ENCODE measurements around the gene ENTPD2. TPM values are rescaled to one million over a fixed set of nuclear protein-coding genes. Genes with fewer than 3 reads are reported as not detected.

The ENTPD2 gene
- total RNA-seq, 1 donor from 2014 or later = not detected

- no peak for DNase-seq (ENCODE audit: extremely low read depth, low read depth, low spot score)
Observed at GRCh38 chr9:137080260-137081122, 26.6 kb upstream of the ENTPD2 start.

DNA sequence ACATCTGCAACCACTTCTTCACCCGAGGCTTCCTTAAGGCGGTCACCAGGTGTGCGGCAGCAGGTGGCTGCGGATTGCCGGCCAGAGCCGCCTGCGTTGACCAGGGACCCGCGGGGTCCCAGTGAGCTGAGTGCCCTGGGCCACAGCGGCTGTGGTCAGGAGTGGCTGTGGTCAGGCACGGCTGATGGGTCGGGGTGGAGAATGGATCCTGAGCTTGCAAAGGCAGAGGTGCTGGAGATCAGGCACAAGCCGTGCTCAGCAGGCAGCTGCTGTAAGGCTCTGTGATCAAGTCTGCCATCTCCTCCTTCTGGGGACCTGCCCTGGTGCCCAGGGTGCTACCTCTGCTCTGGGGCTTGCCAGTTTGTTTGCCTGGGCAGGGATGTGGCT lies 25.5 kb upstream of the ENTPD2 start:
- DNase-seq (ENCODE audit: extremely low read depth, low read depth, low spot score) = no peak

GRCh38 chr9:137078701-137079400 lies 25.0 kb upstream of the ENTPD2 start:
- no peak for DNase-seq (ENCODE audit: extremely low read depth, low read depth, low spot score)

DNA sequence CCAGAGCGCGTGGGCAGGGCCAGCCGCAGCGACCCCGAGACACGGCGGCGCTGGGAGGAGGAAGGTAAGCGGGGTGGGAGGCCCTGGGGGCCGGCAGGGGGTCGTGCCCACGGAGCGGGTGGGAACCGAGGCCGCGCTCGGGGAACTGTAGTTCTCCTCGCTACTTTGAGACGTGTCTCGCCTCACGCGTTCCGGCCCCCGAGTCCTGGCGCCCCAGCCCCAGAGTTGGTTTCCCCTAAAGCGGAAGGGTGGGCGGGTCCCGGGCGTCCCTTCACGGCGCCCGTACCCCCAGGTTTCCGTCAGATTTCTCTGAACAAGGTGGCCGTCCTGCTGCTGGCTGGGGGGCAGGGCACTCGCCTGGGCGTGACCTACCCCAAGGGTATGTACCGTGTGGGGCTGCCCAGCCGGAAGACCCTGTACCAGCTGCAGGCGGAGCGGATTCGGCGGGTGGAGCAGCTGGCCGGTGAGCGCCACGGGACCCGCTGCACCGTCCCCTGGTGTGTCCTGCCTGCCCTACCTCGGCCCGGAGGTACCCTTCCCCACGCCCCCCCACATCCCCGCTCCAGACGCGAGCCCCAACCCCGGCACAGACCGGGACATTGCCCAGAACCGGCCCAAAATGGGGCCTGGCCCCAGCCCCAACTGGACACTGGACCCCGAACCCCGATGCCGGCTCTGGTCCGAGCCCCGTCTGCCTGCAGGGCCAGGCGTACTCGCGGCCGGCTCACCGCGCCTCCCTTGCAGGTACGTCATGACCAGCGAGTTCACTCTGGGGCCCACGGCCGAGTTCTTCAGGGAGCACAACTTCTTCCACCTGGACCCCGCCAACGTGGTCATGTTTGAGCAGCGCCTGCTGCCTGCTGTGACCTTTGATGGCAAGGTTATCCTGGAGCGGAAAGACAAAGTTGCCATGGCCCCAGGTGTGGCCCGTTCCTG lies 24.2 kb upstream of the ENTPD2 start:
- DNase-seq (ENCODE audit: extremely low read depth, low read depth, low spot score) = no peak

DNA sequence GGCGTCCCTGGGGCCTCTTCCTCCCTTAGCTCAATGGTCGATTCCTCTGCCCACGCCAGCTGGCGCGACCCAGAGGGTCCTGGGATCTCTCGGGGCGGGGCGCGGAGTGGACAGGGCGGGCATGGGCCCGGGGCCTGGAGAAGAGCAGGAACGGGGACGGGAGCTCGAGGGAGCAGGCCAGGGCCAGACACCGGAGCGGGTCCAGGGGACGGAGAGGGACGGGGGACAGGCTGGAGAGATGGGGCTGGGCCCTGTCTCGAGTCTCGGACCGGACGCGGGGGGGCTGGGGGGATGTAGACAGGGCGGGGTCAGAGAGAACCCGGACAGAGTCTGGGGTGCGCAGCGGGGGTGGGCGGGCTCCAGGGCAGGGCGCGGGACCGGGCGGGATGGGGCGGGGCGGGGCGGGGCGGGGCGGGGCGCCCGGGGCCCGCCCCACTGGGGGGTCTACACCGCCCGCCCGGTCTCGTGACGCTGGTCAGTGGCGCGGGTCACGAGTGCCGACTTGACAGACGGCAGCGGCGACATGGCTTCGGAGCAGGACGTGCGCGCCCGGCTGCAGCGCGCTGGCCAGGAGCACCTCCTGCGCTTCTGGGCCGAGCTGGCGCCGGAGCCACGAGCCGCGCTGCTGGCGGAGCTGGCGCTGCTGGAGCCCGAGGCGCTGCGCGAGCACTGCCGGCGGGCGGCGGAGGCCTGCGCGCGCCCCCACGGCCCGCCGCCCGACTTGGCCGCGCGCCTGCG lies 23.3 kb upstream of the ENTPD2 start, which contains the start of gene UAP1L1:
TSS of gene UAP1L1 (plus strand) at position 508 of the 738 bp plus-strand sequence. CDS start at position 524, 16 bp downstream.
- DNase-seq (ENCODE audit: extremely low read depth, low read depth, low spot score) = no peak

- DNase-seq (ENCODE audit: extremely low read depth, low read depth, low spot score) = no peak
Observed at GRCh38 chr9:137076636-137077009, 22.8 kb upstream of the ENTPD2 start.

GRCh38 chr9:137075275-137075775 lies 21.5 kb upstream of the ENTPD2 start:
- no peak for DNase-seq (ENCODE audit: extremely low read depth, low read depth, low spot score)

DNA sequence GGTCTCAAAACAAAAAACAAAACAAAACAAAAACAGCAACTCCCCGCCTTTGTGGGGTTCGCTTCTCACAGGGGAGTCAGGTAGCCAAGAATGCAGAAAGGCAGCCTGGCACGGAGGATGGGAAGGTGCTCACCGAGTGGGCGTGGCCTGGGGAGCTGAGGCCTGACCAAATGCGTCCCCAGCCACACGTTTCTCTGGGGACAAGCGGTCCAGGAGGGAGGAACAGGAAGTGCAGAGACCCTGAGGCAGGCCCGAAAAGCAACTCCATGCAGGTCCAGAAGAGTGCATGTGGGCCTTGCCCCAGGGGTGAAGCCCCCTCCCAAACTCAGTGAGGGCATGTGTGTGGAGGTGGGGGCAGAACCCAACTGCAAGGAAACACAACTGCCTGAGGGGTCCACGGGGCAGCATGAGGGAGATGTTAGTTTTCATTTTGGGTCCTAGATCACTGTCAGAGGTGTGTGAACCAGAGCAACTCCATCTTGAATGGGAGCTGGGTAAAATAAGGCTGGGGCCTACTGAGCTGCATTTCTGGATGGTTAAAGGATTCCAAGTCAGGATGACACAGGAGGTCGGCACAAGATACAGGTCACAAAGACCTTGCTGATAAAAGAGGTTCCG lies 20.9 kb upstream of the ENTPD2 start:
- no peak for DNase-seq (ENCODE audit: extremely low read depth, low read depth, low spot score)

DNA sequence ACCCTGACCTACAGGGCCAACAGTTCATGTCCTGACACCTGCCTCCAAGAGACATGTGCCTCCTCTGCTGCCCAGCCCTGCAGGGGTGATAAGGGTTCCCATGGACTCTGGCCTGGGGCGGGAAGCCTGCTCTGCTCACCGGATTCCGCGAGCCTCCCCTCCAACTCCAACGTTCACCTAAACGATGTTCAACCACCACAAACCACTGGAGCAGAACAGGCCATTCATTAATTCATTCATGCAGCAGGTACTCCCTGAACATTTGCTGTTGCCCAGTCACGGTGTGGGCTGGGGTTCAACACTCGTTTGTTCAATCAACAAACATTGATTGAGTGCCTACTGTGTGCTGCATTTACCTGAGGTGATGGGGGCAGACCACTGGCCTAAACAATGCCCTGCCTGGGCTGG lies 20.1 kb upstream of the ENTPD2 start:
- DNase-seq (ENCODE audit: extremely low read depth, low read depth, low spot score) = no peak

- no peak for DNase-seq (ENCODE audit: extremely low read depth, low read depth, low spot score)
Observed at GRCh38 chr9:137071282-137071681, 17.4 kb upstream of the ENTPD2 start.

- DNase-seq (ENCODE audit: extremely low read depth, low read depth, low spot score) = no peak
Observed at GRCh38 chr9:137070906-137071275, 17.0 kb upstream of the ENTPD2 start.

- no peak for DNase-seq (ENCODE audit: extremely low read depth, low read depth, low spot score)
Observed at GRCh38 chr9:137070201-137070905, 16.5 kb upstream of the ENTPD2 start, which contains the start of gene SAPCD2. Gene SAPCD2 (minus strand): TSS chr9:137070557. CDS start chr9:137070460, 97 bp downstream.

- no peak for DNase-seq (ENCODE audit: extremely low read depth, low read depth, low spot score)
Observed at GRCh38 chr9:137069508-137070091, 15.7 kb upstream of the ENTPD2 start.

GRCh38 chr9:137068539-137069507 lies 15.0 kb upstream of the ENTPD2 start:
- no peak for DNase-seq (ENCODE audit: extremely low read depth, low read depth, low spot score)

- no peak for DNase-seq (ENCODE audit: extremely low read depth, low read depth, low spot score)
Observed at GRCh38 chr9:137067860-137068538, 14.1 kb upstream of the ENTPD2 start.

DNA sequence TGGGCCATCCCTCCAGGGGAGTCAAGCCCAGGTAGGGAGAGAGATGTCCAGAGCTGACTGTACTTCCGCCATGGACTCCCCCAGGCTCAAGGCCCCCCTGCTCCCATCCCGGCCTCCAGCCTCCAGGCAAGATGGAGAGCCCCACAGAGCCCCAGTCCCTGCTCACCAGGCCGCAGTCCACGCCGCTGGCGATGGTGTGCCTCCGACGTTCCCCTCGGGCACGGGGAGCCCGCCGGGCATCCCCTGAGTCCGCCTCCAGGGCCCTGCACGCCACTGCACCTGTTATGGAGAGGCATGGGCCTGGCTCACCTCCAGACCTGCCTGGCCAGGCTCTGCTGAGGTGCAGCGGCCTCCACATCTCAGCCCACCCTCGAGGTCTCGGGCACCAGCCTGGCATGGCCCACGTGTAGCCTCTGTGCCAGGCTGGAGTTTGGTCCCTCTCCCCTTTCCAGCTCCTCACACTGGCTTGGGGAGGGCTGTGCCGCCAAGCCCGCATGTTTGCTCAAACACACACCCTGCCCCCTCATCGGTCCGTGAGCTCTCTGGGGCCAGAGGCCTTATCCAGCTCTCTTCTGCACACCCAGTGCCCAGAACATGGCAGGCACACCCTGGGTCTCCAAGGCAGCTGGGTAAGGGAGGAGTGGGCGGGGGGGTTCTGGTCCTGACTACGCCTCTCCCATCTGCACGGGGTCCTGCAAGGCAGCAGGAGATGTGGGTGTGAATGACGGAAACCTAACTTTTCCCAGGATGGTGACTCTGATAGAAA lies 12.4 kb upstream of the ENTPD2 start:
- DNase-seq (ENCODE audit: extremely low read depth, low read depth, low spot score) = no peak
